ENCODE results near the gene STOM.

GRCh38 chr9:121358751-121359150 lies 11.3 kb downstream of the STOM start:
- TF ChIP-seq EZH2 (IDR thresholded peaks at IDR 0.05; ENCODE audit: low read length, unreplicated experiment): no peak
- TF ChIP-seq CTCF (conservative IDR thresholded peaks at IDR 0.05; ENCODE audit: low read depth, low read length): no peak
- TF ChIP-seq EZH2phosphoT487 (IDR thresholded peaks at IDR 0.05; ENCODE audit: borderline replicate concordance, low read length): no peak
